Spleen (tissue), 11 donors: ENCODE measurements around the gene PDE10A. TPM values are rescaled to one million over a fixed set of nuclear protein-coding genes. Genes with fewer than 3 reads are reported as not detected.
A peak's percentile ranks its signal among the peaks of the same experiment; 100 is the strongest.

Experiments used
- DNase-seq: peaks from one replicate; pipeline ENCODE4 v3.0.0-alpha.2; 2020
- H3K27ac ChIP-seq, 8 donors: fragments of 200-600 bp; sonication (generic) in 7 of 8; 1 replicate in 4 of 8; 2 replicates in 4 of 8; pipeline versions ENCODE4 v1.5.0 to v1.8.0; 2016 to 2021; ENCODE audit warnings: inconsistent platforms in 4 of 8, mild to moderate bottlenecking in 4 of 8, moderate library complexity in 1 of 8
- H3K27me3 ChIP-seq, 7 donors: fragments of 200-600 bp; sonication (generic) in 6 of 7; replicated peaks in 1 of 7; 1 replicate in 4 of 7; 2 replicates in 3 of 7; pipeline versions ENCODE4 v1.5.0 to v1.8.0; 2016 to 2021; ENCODE audit warnings: inconsistent platforms in 3 of 7, mild to moderate bottlenecking in 1 of 7
- H3K36me3 ChIP-seq, 6 donors: fragments of 200-600 bp; sonication (generic) in 5 of 6; 1 replicate in 4 of 6; 2 replicates in 2 of 6; pipeline versions ENCODE4 v1.5.0 to v1.8.0; 2016 to 2021; ENCODE audit warnings: inconsistent platforms in 2 of 6
- H3K4me1 ChIP-seq, 6 donors: fragments of 200-600 bp; sonication (generic) in 5 of 6; 1 replicate in 3 of 6; 2 replicates in 3 of 6; pipeline versions ENCODE4 v1.5.0 to v1.8.0; 2016 to 2021; ENCODE audit warnings: inconsistent platforms in 3 of 6
- H3K4me3 ChIP-seq, 8 donors: fragments of 200-600 bp; sonication (generic) in 7 of 8; 1 replicate in 4 of 8; 2 replicates in 4 of 8; pipeline versions ENCODE4 v1.5.0 to v1.8.0; 2016 to 2021; ENCODE audit warnings: inconsistent platforms in 4 of 8, mild to moderate bottlenecking in 4 of 8, moderate library complexity in 2 of 8
- H3K9me3 ChIP-seq, 8 donors: fragments of 200-600 bp; sonication (generic) in 7 of 8; 1 replicate in 4 of 8; 2 replicates in 4 of 8; pipeline versions ENCODE4 v1.5.0 to v1.8.0; 2016 to 2021; ENCODE audit warnings: inconsistent platforms in 4 of 8
- CTCF ChIP-seq, 11 experiments: fragments of 200-600 bp in 7 of 11; fragments of 450-650 bp in 4 of 11; sonication (generic) in 4 of 11; IDR thresholded peaks in 8 of 11; conservative IDR thresholded peaks in 3 of 11; 1 replicate in 7 of 11; 2 replicates in 4 of 11; pipeline versions ENCODE4 v1.4.0 to v1.8.0; 2016 to 2021; ENCODE audit warnings: antibody characterized with exemption in 11 of 11, inconsistent platforms in 4 of 11, mild to moderate bottlenecking in 1 of 11
- POLR2A ChIP-seq, 3 donors: fragments of 450-650 bp; IDR thresholded peaks; one replicate each; pipeline ENCODE4 v1.5.1; 2017; ENCODE audit warnings: antibody characterized with exemption in 3 of 3, mild to moderate bottlenecking in 1 of 3
- POLR2AphosphoS5 ChIP-seq, 3 donors: sonication (generic); formaldehyde crosslinking; IDR thresholded peaks; one replicate each; pipeline ENCODE4 v1.5.1; 2017; ENCODE audit warnings: antibody characterized with exemption in 3 of 3
- WGBS, 5 donors: extraction: QIAGEN DNeasy Blood & Tissue Kit in 3 of 5; methylation state at CpG; one replicate each; pipeline versions ENCODE4 v1.1.5 to v1.1.7; 2013 to 2018; 5-methylcytosine and 5-hydroxymethylcytosine counted together
- intact Hi-C: fragments of 100-400 bp; cut with DNase I; formaldehyde crosslinking; loops from one replicate; pipeline ENCODE4 v1.15.0; 2023; ENCODE audit warnings: low total_unique reads
- polyA plus RNA-seq, 3 donors: library from polyadenylated mRNA; stranded (reverse); fragments of 200-250 nt; gene quantifications; one replicate each; pipeline ENCODE4 v1.2.1, GENCODE V29; 2013
- total RNA-seq, 7 donors: library from RNA; depleted of rRNA in 3 of 7; stranded (reverse); fragments of >200 nt in 3 of 7; fragmentation: NEBNext Ultra II Directional in 4 of 7; extraction: Animal tissue kit (Norgen Biotek cat#: 25700) in 4 of 7; gene quantifications; one replicate each; pipeline versions ENCODE4 v1.1.0 to v1.2.1, GENCODE V29; 2016 to 2021
- donor health status: healthy with polysubstance abuse.
- donor health status: DM: no; HTN: no; CAD: no; lungs with moderate emphysema.
- donor health status: DM: no; HTN: no; CAD: no.
- donor health status: Bipolar disorder and iron deficiency.
- donor health status: healthy.
- donor health status: DM: no; HTN: no; CAD: no.
- donor health status: DM: yes; HTN: yes; CAD: no.

Gene PDE10A
- total and polyA plus RNA-seq, 10 donors = 1.1 to 28.2 (median 9.6) TPM

- intact Hi-C loops = no loop called here
- H3K36me3 ChIP-seq = no peaks in the 10 kb centered on the region
- TF ChIP-seq POLR2AphosphoS5 (IDR thresholded peaks at IDR 0.05) = no peak
- no peak for TF ChIP-seq CTCF (IDR thresholded peaks at IDR 0.05 in 8 of 11, conservative IDR thresholded peaks at IDR 0.05 in 3 of 11)
- no peak for TF ChIP-seq POLR2A (IDR thresholded peaks at IDR 0.05)
- no peak for DNase-seq
- peak overlapping the region in 5 of 8 donors; percentile 0 to 55 (median 19) for H3K27ac ChIP-seq
- no peaks in the 10 kb centered on the region for H3K27me3 ChIP-seq
- no peak overlapping the region for H3K4me3 ChIP-seq
- H3K9me3 ChIP-seq = no peaks in the 10 kb centered on the region
- H3K4me1 ChIP-seq = peaks cover 0 to 29% (median 11%) of the 10 kb centered on the region in 6 donors
Observed at GRCh38 chr6:165635965-165636364, 27.1 kb downstream of the PDE10A start.

GRCh38 chr6:165634101-165634880, 28.8 kb downstream of the PDE10A start:
- Histone ChIP-seq H3K9me3 (no peaks in the 10 kb centered on the region), H3K36me3 (no peaks in the 10 kb centered on the region), H3K27ac (no peak overlapping the region), H3K4me1 (peaks cover 0 to 29% (median 11%) of the 10 kb centered on the region in 6 donors), H3K27me3 (no peaks in the 10 kb centered on the region), H3K4me3 (no peak overlapping the region)
- DNase-seq = no peak
- TF ChIP-seq CTCF (IDR thresholded peaks at IDR 0.05 in 8 of 11, conservative IDR thresholded peaks at IDR 0.05 in 3 of 11) (no peak), POLR2A (IDR thresholded peaks at IDR 0.05) (no peak), POLR2AphosphoS5 (IDR thresholded peaks at IDR 0.05) (no peak)
- intact Hi-C loops = no loop called here
- WGBS, 5 donors = 23 to 40% (median 30%) methylated on average over 16 of the region's 16 CpGs

GRCh38 chr6:165632194-165632593, 30.8 kb downstream of the PDE10A start:
- Histone ChIP-seq H3K4me1 (peaks cover 0 to 19% (median 10%) of the 10 kb centered on the region in 6 donors), H3K4me3 (no peak overlapping the region), H3K27ac (no peak overlapping the region), H3K9me3 (no peaks in the 10 kb centered on the region), H3K27me3 (no peaks in the 10 kb centered on the region), H3K36me3 (no peaks in the 10 kb centered on the region)
- DNase-seq = no peak
- intact Hi-C loops = no loop called here
- no peak for TF ChIP-seq CTCF (IDR thresholded peaks at IDR 0.05 in 8 of 11, conservative IDR thresholded peaks at IDR 0.05 in 3 of 11)
- TF ChIP-seq POLR2A (IDR thresholded peaks at IDR 0.05) = no peak
- TF ChIP-seq POLR2AphosphoS5 (IDR thresholded peaks at IDR 0.05) = no peak
- 2 to 24% (median 14%) methylated on average over 2 of the region's 2 CpGs for WGBS, 5 donors

GRCh38 chr6:165630544-165630953, 32.5 kb downstream of the PDE10A start:
- intact Hi-C loops = no loop called here
- no peak overlapping the region for H3K4me3 ChIP-seq
- TF ChIP-seq POLR2A (IDR thresholded peaks at IDR 0.05) = no peak
- TF ChIP-seq CTCF (IDR thresholded peaks at IDR 0.05 in 8 of 11, conservative IDR thresholded peaks at IDR 0.05 in 3 of 11) = no peak
- no peak for TF ChIP-seq POLR2AphosphoS5 (IDR thresholded peaks at IDR 0.05)
- H3K27me3 ChIP-seq = no peaks in the 10 kb centered on the region
- 83 to 89% (median 84%) methylated on average over 6 of the region's 6 CpGs for WGBS, 5 donors
- H3K4me1 ChIP-seq = peaks cover 0 to 2% (median 0%) of the 10 kb centered on the region in 6 donors
- H3K36me3 ChIP-seq = no peaks in the 10 kb centered on the region
- no peak for DNase-seq
- no peak overlapping the region for H3K27ac ChIP-seq
- H3K9me3 ChIP-seq = no peaks in the 10 kb centered on the region
